Astrocyte of the spinal cord (primary cell): ENCODE data around the gene NAPA.
A peak's percentile ranks its signal among the peaks of the same experiment; 100 is the strongest.

Source experiments
- DNase-seq: peaks from one replicate; pipeline ENCODE4 v3.0.0; 2011; ENCODE audit warnings: low read depth, low spot score
- H3K4me3 ChIP-seq: 2 replicates; pipeline ENCODE4 v1.5.1; 2011; ENCODE audit warnings: low read depth, mild to moderate bottlenecking, low read length, moderate library complexity
- CTCF ChIP-seq: IDR thresholded peaks from 2 replicates; pipeline ENCODE4 v1.5.1; 2012; ENCODE audit warnings: low read depth, mild to moderate bottlenecking, low read length, inconsistent platforms
- in situ Hi-C: cut with HindIII; loops from 2 replicates; pipeline ENCODE4 v1.10.0; 2017; ENCODE audit warnings: low sequenced_read_pairs

The NAPA gene

GRCh38 chr19:47514869-47515588 lies at the start of gene NAPA:
Gene NAPA, minus strand, starts transcription at chr19:47515063. Its CDS starts 123 bp downstream, at chr19:47514940.
- peak; percentile 100 for DNase-seq
- no peak for TF ChIP-seq CTCF
- in situ Hi-C loops = no loop called here
- peak within 1 kb of the TSS; percentile 100 for H3K4me3 ChIP-seq

- no peak overlapping the region for H3K4me3 ChIP-seq
- TF ChIP-seq CTCF = no peak
- DNase-seq = no peak
- in situ Hi-C loops = no loop called here
Observed at GRCh38 chr19:47564081-47564480, 49.2 kb upstream of the NAPA start.

GRCh38 chr19:47561440-47562057 lies 46.7 kb upstream of the NAPA start:
- TF ChIP-seq CTCF = no peak
- in situ Hi-C loops = no loop called here
- H3K4me3 ChIP-seq = no peak overlapping the region
- no peak for DNase-seq

GRCh38 chr19:47560999-47561398 lies 46.1 kb upstream of the NAPA start:
- no peak overlapping the region for H3K4me3 ChIP-seq
- no peak for TF ChIP-seq CTCF
- DNase-seq = no peak
- in situ Hi-C loops = no loop called here

GRCh38 chr19:47550129-47550528 lies 35.3 kb upstream of the NAPA start:
- in situ Hi-C loops = no loop called here
- no peak for DNase-seq
- no peak for TF ChIP-seq CTCF
- no peak overlapping the region for H3K4me3 ChIP-seq

- DNase-seq = no peak
- no peak overlapping the region for H3K4me3 ChIP-seq
- TF ChIP-seq CTCF = no peak
- in situ Hi-C loops = no loop called here
Observed at GRCh38 chr19:47549261-47549862, 34.5 kb upstream of the NAPA start.
